ENCODE measurements around the gene SLC27A6.

Gene SLC27A6

DNA sequence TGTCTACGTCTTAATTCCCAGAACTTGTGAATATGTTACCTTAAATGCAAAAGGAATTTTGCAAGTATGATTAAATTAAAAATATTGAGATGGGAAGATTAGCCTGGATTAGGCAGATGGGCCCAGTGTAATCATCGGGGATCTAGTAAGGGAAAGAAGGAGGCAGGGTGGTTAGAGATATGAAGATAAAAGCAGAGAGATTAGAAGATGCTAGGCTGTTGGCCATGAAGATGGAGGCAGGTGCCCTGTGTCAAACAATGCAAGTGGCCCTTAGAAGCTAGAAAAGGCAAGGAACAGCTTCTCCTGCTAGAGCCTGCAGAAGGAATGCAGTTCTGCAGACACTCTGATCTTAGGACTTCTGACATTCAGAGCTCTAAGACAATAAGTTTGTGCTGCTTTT, 100.4 kb downstream of the SLC27A6 start:
- DNase-seq = no peak

DNA sequence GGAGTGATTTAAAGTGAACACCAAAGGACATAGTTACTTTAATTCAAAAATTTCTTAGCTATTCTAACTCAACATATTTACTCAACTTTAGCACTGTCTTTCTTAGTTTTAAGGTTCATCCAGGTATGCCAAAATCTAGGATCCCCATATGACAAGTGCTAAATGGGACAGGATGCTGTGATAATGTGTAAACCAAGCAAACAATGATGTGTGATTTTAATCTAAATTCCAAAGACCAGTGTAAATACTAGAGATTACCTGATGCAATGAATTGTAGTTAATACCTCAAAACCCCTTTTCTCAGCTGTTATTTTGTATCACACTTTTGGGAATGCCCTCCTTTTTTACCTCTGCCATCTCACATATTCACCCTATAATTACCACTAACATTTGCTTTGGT, 102.5 kb downstream of the SLC27A6 start:
- no peak for DNase-seq

DNA sequence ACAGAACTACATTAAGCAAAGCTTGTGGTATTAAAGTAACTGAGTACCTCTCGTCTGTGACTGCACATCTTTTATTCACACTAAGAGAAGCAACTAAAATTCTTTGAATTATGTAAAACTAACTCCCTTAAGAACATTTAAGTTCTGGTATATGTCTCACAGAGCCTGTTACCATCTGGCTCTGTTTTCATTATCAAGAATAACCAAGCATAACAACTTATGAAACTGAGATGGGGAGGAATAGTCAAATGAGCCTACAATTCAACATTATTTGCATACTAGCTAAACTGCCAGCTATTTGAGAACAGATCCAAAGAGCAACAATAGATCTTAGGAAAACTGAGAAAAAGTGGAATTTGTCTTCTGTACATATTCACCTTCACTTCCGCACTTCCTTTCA, 104.0 kb downstream of the SLC27A6 start:
- DNase-seq = no peak

- no peak for DNase-seq
Measured at GRCh38 chr5:129073111-129073510, 107.8 kb downstream of the SLC27A6 start.

DNA sequence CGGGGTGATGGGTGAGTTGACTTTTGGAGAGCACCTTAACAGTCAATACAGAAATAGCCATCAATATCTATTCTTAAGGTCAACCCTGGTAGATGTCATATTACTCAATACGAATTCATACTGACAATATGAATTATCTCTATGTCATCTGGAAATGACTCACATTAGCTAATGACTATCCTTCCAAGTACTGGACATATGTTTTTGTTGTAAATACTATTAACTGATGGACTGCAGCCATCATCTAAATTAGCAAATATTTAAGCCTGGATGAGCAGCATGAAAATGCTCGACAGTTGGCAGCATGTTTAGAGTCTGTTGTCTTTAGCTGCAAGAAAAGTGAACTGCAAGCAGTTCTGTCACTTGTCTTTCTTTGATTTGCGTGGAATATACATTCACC, 109.6 kb downstream of the SLC27A6 start:
- DNase-seq = no peak

- DNase-seq = no peak
Measured at GRCh38 chr5:129077433-129078075, 112.3 kb downstream of the SLC27A6 start.

- no peak for DNase-seq
Measured at GRCh38 chr5:129078247-129078646, 113.0 kb downstream of the SLC27A6 start.

DNA sequence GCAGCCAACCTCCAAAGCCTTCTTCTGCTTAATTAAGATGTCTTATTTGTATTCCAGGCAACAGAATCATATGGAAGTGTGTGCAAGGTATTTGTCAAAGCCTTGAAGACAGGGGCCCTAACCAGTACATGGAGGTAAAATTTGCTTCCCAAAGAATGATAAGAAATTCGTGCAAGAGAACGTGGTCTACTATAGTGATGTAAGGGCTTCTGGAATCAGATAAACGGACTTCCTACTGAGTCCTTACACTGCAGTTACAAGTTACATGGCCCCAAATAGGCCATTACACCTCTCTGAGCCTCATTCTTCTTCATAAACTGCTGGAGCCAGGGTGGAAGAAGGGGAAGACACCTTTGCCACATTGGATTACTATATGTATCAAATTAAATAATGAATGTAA, 113.4 kb downstream of the SLC27A6 start:
- DNase-seq = no peak

- no peak for DNase-seq
Measured at GRCh38 chr5:129079496-129079895, 114.2 kb downstream of the SLC27A6 start.

GRCh38 chr5:129080766-129081165, 115.5 kb downstream of the SLC27A6 start:
- DNase-seq = no peak

- no peak for DNase-seq
Measured at GRCh38 chr5:129082225-129083136, 117.2 kb downstream of the SLC27A6 start.
